ENCODE measurements around the gene EVC.

GRCh38 chr4:5816101-5816500, 105.1 kb downstream of the EVC start:
- TF ChIP-seq POLR2A (IDR thresholded peaks at IDR 0.05; ENCODE audit: low read depth, low read length) (no peak), TAF1 (IDR thresholded peaks at IDR 0.05; ENCODE audit: borderline replicate concordance, low read depth, low read length) (no peak)
